PC-3 (cell line): ENCODE data around the gene PLEKHG3. TPM values are rescaled to one million over a fixed set of nuclear protein-coding genes. Genes with fewer than 3 reads are reported as not detected.

Experiments
- ATAC-seq: fragments of 200-7000 bp; cut with Tn5 transposase; 2 replicates; pipeline ENCODE4 v1.9.1; 2020; ENCODE audit warnings: mild to moderate bottlenecking, moderate library complexity
- BruUV-seq: library from RNA; stranded (reverse); fragments of 400-500 nt; replicated peaks from 2 replicates; lab custom pipeline; 2021; lab: Mats Ljungman, UMichigan
- CTCF ChIA-PET: fragments of 300-600 bp; sonication (Branson Sonifier 250); formaldehyde crosslinking; loops from one replicate; lab custom pipeline; 2022; ENCODE audit warnings: antibody characterized with exemption; lab: Charles Lee
- POLR2A ChIA-PET: fragments of 300-600 bp; sonication (Branson Sonifier 250); formaldehyde crosslinking; loops from one replicate; lab custom pipeline; 2022; ENCODE audit warnings: antibody characterized with exemption; ENCODE audit not compliant: unreplicated experiment; lab: Charles Lee
- DNase-seq: peaks from one replicate; pipeline ENCODE4 v3.0.0-alpha.2; 2015
- H2AFZ ChIP-seq: fragments of 300-600 bp; sonication (generic); 2 replicates; pipeline ENCODE4 v1.6.0; 2016; ENCODE audit warnings: antibody characterized with exemption, low read length
- H3F3A ChIP-seq: fragments of 300-600 bp; sonication (generic); one replicate; pipeline ENCODE4 v1.6.0; 2017; ENCODE audit warnings: antibody characterized with exemption, low read length, control low read depth, mild to moderate bottlenecking; ENCODE audit not compliant: unreplicated experiment
- H3K27ac ChIP-seq: fragments of 300-600 bp; sonication (generic); 2 replicates; pipeline ENCODE4 v1.5.1; 2016; ENCODE audit warnings: mild to moderate bottlenecking, low read length
- H3K27me3 ChIP-seq: fragments of 300-600 bp; sonication (generic); 2 replicates; pipeline ENCODE4 v1.6.1; 2016; ENCODE audit warnings: low read length, mixed read lengths
- H3K36me3 ChIP-seq: fragments of 300-600 bp; sonication (generic); 2 replicates; pipeline ENCODE4 v1.6.1; 2016; ENCODE audit warnings: low read depth, mixed run types, low read length, mixed read lengths
- H3K4me1 ChIP-seq: fragments of 300-600 bp; sonication (generic); 2 replicates; pipeline ENCODE4 v1.5.1; 2016; ENCODE audit warnings: low read length; ENCODE audit not compliant: insufficient read depth
- H3K4me2 ChIP-seq: fragments of 300-600 bp; sonication (generic); 2 replicates; pipeline ENCODE4 v1.6.0; 2016; ENCODE audit warnings: low read length
- H3K4me3 ChIP-seq: fragments of 300-600 bp; sonication (generic); 2 replicates; pipeline ENCODE4 v1.5.1; 2016; ENCODE audit warnings: mild to moderate bottlenecking, low read length, mixed read lengths
- H3K79me2 ChIP-seq: fragments of 300-600 bp; sonication (generic); 2 replicates; pipeline ENCODE4 v1.6.1; 2017; ENCODE audit warnings: low read length, mixed read lengths
- H3K9ac ChIP-seq: fragments of 300-600 bp; sonication (generic); 2 replicates; pipeline ENCODE4 v1.6.0; 2016; ENCODE audit warnings: mild to moderate bottlenecking, low read length
- H3K9me2 ChIP-seq: fragments of 300-600 bp; sonication (generic); replicated peaks from 2 replicates; pipeline ENCODE4 v1.6.1; 2016; ENCODE audit warnings: mixed run types, low read length, mixed read lengths
- H3K9me3 ChIP-seq: fragments of 300-600 bp; sonication (generic); 2 replicates; pipeline ENCODE4 v1.6.1; 2016; ENCODE audit warnings: low read length, mixed read lengths
- H4K20me1 ChIP-seq: fragments of 300-600 bp; sonication (generic); 2 replicates; pipeline ENCODE4 v1.6.1; 2016; ENCODE audit warnings: low read length, mixed read lengths
- EZH2 ChIP-seq: fragments of 300-600 bp; sonication (generic); IDR thresholded peaks from one replicate; pipeline ENCODE4 v1.6.1; 2017; ENCODE audit warnings: antibody characterized with exemption, mild to moderate bottlenecking, low read length; ENCODE audit not compliant: unreplicated experiment
- EZH2phosphoT487 ChIP-seq: fragments of 300-600 bp; sonication (generic); IDR thresholded peaks from 2 replicates; pipeline ENCODE4 v1.6.1; 2018; ENCODE audit warnings: mild to moderate bottlenecking, antibody characterized with exemption, low read length, borderline replicate concordance
- intact Hi-C: fragments of 100-400 bp; cut with micrococcal nuclease; formaldehyde crosslinking; loops from 2 replicates; pipeline ENCODE4 v1.9.0; 2023
- total RNA-seq: library from RNA; depleted of rRNA; stranded (reverse); fragments of >200 nt; gene quantifications from 2 replicates; pipeline ENCODE4 v1.2.3, GENCODE V29; 2014
- TF ChIP-seq, protein P1 (sequence below): fragments of 300-600 bp; sonication (generic); conservative IDR thresholded peaks from 2 replicates; pipeline ENCODE4 v1.5.1; 2017; ENCODE audit warnings: antibody characterized with exemption, low read depth, mild to moderate bottlenecking, low read length

PLEKHG3 gene
- total RNA-seq, 1 experiment from 2014 or later, result 49.6 TPM

DNA sequence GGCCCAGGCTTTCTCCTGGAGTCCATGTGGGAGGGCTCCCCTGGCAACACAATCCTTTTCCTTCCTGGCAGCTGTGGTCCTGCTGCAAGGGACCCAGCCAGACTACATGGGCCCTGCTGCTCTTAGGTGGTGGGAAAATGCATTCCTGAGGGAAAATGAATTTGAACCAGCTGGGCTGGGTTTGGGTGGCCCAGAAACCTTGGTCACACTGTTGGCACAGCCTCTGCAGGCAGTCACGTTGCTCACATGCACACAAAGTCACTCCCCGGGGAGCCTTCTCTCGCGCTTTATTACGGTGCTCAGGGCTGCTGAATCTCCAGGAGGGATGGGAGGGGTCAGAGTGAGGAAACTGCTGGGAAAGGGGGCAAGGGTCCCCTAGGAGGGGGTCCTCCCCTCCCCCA, 17.2 kb downstream of the PLEKHG3 start:
- peak overlapping the region; percentile 65 for H3K9ac ChIP-seq
- H3K4me1 ChIP-seq, result peaks cover 88% of the 10 kb centered on the region
- peaks cover 8% of the 10 kb centered on the region for H3F3A ChIP-seq
- H2AFZ ChIP-seq, result no peak overlapping the region
- intact Hi-C loops, result loop anchor here (2.0 kb wide), 2 partner anchors 37 to 51 kb away; no protein-coding TSS in a partner anchor
- H3K79me2 ChIP-seq, result peaks cover 95% of the 10 kb centered on the region
- H3K9me3 ChIP-seq, result no peaks in the 10 kb centered on the region
- H3K27ac ChIP-seq, result peak overlapping the region; percentile 93
- no TSS peak for BruUV-seq
- H4K20me1 ChIP-seq, result no peaks in the 10 kb centered on the region
- no peak overlapping the region for H3K4me3 ChIP-seq
- no peaks in the 10 kb centered on the region for H3K9me2 ChIP-seq
- H3K4me2 ChIP-seq, result peak overlapping the region; percentile 69; the same call in 1 of the 2 replicates
- H3K36me3 ChIP-seq, result no peaks in the 10 kb centered on the region
- no peak for TF ChIP-seq EZH2
- TF ChIP-seq, protein P1, sequence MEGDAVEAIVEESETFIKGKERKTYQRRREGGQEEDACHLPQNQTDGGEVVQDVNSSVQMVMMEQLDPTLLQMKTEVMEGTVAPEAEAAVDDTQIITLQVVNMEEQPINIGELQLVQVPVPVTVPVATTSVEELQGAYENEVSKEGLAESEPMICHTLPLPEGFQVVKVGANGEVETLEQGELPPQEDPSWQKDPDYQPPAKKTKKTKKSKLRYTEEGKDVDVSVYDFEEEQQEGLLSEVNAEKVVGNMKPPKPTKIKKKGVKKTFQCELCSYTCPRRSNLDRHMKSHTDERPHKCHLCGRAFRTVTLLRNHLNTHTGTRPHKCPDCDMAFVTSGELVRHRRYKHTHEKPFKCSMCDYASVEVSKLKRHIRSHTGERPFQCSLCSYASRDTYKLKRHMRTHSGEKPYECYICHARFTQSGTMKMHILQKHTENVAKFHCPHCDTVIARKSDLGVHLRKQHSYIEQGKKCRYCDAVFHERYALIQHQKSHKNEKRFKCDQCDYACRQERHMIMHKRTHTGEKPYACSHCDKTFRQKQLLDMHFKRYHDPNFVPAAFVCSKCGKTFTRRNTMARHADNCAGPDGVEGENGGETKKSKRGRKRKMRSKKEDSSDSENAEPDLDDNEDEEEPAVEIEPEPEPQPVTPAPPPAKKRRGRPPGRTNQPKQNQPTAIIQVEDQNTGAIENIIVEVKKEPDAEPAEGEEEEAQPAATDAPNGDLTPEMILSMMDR, result no peak
- no peak for TF ChIP-seq EZH2phosphoT487
- CTCF ChIA-PET, result no interaction called here
- no peak for DNase-seq
- no peak for ATAC-seq
- no peaks in the 10 kb centered on the region for H3K27me3 ChIP-seq
- POLR2A ChIA-PET, result interaction anchor here (0.7 kb wide), 1 partner anchor 1568 kb away, joined by 4 read pairs; no protein-coding TSS in a partner anchor

DNA sequence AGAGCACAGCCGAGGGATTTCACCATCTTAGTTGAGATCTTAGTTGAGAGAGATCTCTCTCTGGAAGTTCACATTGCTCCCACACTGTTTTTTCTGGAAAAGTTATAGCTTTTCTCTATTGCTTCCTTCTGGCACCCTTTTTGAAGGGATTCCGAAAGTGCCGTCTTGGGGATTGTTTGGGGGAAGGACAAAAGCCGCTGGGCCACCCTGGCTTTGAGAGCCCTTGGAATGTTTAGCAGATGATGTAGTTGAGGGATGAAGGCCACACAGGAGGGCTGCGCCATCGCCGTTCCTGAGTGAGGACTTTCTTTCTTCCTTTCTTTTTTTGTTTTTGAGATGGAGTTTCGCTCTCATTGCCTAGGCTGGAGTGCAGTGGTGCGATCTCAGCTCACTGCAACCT, 17.7 kb downstream of the PLEKHG3 start:
- H3K36me3 ChIP-seq, result no peaks in the 10 kb centered on the region
- POLR2A ChIA-PET, result interaction anchor here (0.7 kb wide), 1 partner anchor 1568 kb away, joined by 4 read pairs; no protein-coding TSS in a partner anchor
- BruUV-seq, result no TSS peak
- H3K4me2 ChIP-seq, result no peak overlapping the region
- H3K9me2 ChIP-seq, result no peaks in the 10 kb centered on the region
- no peak overlapping the region for H3K4me3 ChIP-seq
- no peaks in the 10 kb centered on the region for H3K27me3 ChIP-seq
- H3K9me3 ChIP-seq, result no peaks in the 10 kb centered on the region
- no peak for ATAC-seq
- peak overlapping the region; percentile 93 for H3K27ac ChIP-seq
- H3F3A ChIP-seq, result peaks cover 8% of the 10 kb centered on the region
- H2AFZ ChIP-seq, result no peak overlapping the region
- no peak for DNase-seq
- H3K4me1 ChIP-seq, result peaks cover 87% of the 10 kb centered on the region
- CTCF ChIA-PET, result no interaction called here
- no peaks in the 10 kb centered on the region for H4K20me1 ChIP-seq
- TF ChIP-seq EZH2 (no peak), EZH2phosphoT487 (no peak)
- TF ChIP-seq, protein P1, result no peak
- peaks cover 92% of the 10 kb centered on the region for H3K79me2 ChIP-seq
- H3K9ac ChIP-seq, result no peak overlapping the region
- intact Hi-C loops, result loop anchor here (2.0 kb wide), 2 partner anchors 37 to 51 kb away; no protein-coding TSS in a partner anchor

DNA sequence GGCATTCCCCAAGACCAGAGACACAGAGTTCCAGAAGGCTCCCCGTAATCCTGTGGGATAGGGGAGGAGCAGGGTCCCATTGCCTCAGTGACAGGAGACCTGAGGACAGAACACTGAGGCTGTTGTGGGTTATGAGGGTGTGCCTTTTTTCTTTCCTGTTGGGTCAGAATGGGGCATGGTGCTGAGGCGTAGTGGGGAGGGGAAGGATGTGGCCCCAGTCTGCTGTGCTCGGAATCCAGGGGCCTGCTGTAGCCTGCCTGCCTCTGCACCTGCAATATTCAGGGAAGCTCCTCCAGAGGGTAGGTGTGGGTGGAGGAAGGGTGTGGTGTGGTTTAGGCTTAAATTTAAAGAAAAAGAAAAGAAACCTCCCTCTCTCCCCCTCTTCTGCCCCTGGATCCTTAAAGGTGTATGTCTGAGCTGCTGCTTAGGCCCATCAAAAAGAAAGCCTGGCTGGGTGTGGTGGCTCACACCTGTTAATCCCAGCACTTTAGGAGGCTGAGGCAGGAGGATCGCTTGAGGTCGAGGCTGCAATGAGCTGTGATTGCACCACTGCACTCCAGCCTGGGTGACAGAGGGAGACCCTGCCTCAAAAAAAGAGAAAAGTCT, 18.7 kb downstream of the PLEKHG3 start:
- DNase-seq, result no peak
- H3K9ac ChIP-seq, result no peak overlapping the region
- H3F3A ChIP-seq, result peaks cover 8% of the 10 kb centered on the region

More for the DNA sequence above, 18.7 kb downstream of the PLEKHG3 start:
- Histone ChIP-seq H3K79me2 (peaks cover 92% of the 10 kb centered on the region), H3K27ac (no peak overlapping the region), H3K27me3 (no peaks in the 10 kb centered on the region), H2AFZ (no peak overlapping the region), H3K4me2 (no peak overlapping the region), H3K9me2 (no peaks in the 10 kb centered on the region), H3K4me3 (no peak overlapping the region), H3K36me3 (no peaks in the 10 kb centered on the region; the same call in 1 of the 2 replicates), H3K4me1 (peaks cover 81% of the 10 kb centered on the region), H3K9me3 (no peaks in the 10 kb centered on the region), H4K20me1 (no peaks in the 10 kb centered on the region)
- CTCF ChIA-PET, result interaction anchor here (0.5 kb wide), 1 partner anchor 25 kb away, joined by 3 read pairs; no protein-coding TSS in a partner anchor
- POLR2A ChIA-PET, result no interaction called here
- BruUV-seq, result no TSS peak
- intact Hi-C loops, result no loop called here
- ATAC-seq, result no peak
- TF ChIP-seq, protein P1, result no peak
- no peak for TF ChIP-seq EZH2
- TF ChIP-seq EZH2phosphoT487, result no peak
